HEK293 (cell line): ENCODE results near the gene ZNF554.

Experiments
- CTCF ChIP-seq: fragments of 450-650 bp; formaldehyde crosslinking; IDR thresholded peaks from 2 replicates; pipeline ENCODE4 v1.5.1; 2016; ENCODE audit warnings: missing biosample characterization, missing genetic modification characterization
- KLF9 ChIP-seq: fragments of 450-650 bp; formaldehyde crosslinking; IDR thresholded peaks from 2 replicates; pipeline ENCODE4 v1.5.1; 2016; ENCODE audit warnings: missing biosample characterization, missing genetic modification characterization, low read depth
- ZFP41 ChIP-seq: fragments of 450-650 bp; formaldehyde crosslinking; IDR thresholded peaks from 2 replicates; pipeline ENCODE4 v1.5.1; 2016; ENCODE audit warnings: missing biosample characterization, missing genetic modification characterization, borderline replicate concordance
- ZNF184 ChIP-seq: fragments of 450-650 bp; IDR thresholded peaks from 2 replicates; pipeline ENCODE4 v1.5.1; 2018; ENCODE audit warnings: missing biosample characterization, mild to moderate bottlenecking, missing genetic modification characterization

GRCh38 chr19:2858864-2859263, 39.2 kb downstream of the ZNF554 start:
- TF ChIP-seq CTCF (tag by site-specific recombination) (no peak), KLF9 (no peak), ZNF184 (no peak), ZFP41 (no peak)
